Ovary (tissue), 9 donors: Measurements from ENCODE around the gene CEP112. TPM values are rescaled to one million over a fixed set of nuclear protein-coding genes. Genes with fewer than 3 reads are reported as not detected.
A peak's percentile ranks its signal among the peaks of the same experiment; 100 is the strongest.

Experiments used
- DNase-seq, 5 donors: peaks; one replicate each; pipeline ENCODE4 v3.0.0-alpha.2; 2019 to 2020
- H3K27ac ChIP-seq, 2 donors: fragments of 200-600 bp; one replicate each; pipeline versions ENCODE4 v1.5.1 to v1.8.0; 2019 to 2022
- H3K27me3 ChIP-seq: fragments of 200-600 bp; one replicate; pipeline ENCODE4 v1.8.0; 2022
- H3K36me3 ChIP-seq: fragments of 200-600 bp; sonication (generic); one replicate; pipeline ENCODE4 v1.5.1; 2019
- H3K4me1 ChIP-seq: one replicate; pipeline ENCODE4 v1.8.1; 2013; ENCODE audit warnings: mild to moderate bottlenecking, moderate library complexity; ENCODE audit not compliant: insufficient read depth
- H3K4me3 ChIP-seq: fragments of 200-600 bp; sonication (generic); one replicate; pipeline ENCODE4 v1.5.1; 2017
- H3K9me3 ChIP-seq, 2 donors: fragments of 200-600 bp in 1 of 2; sonication (generic) in 1 of 2; one replicate each; pipeline versions ENCODE4 v1.5.1 to v1.8.1; 2013 to 2019; ENCODE audit warnings: mild to moderate bottlenecking in 1 of 2, moderate library complexity in 1 of 2
- EP300 ChIP-seq: sonication (generic); formaldehyde crosslinking; IDR thresholded peaks from one replicate; pipeline ENCODE4 v1.6.1; 2017; ENCODE audit warnings: antibody characterized with exemption
- POLR2A ChIP-seq: fragments of 450-650 bp; IDR thresholded peaks from one replicate; pipeline ENCODE4 v1.6.1; 2017; ENCODE audit warnings: antibody characterized with exemption, mild to moderate bottlenecking, moderate library complexity
- WGBS, 3 donors: extraction: QIAGEN DNeasy Blood & Tissue Kit in 1 of 3; methylation state at CpG; one replicate each; pipeline versions ENCODE4 v1.1.5 to v1.1.7; 2013 to 2017; 5-methylcytosine and 5-hydroxymethylcytosine counted together
- intact Hi-C, 4 donors: fragments of 100-400 bp; cut with DNase I; formaldehyde crosslinking; loops; one replicate each; pipeline versions ENCODE4 v1.11.0 to v1.15.1; 2022 to 2023
- polyA plus RNA-seq, 2 donors: library from polyadenylated mRNA; stranded (reverse); fragments of 200-250 nt in 1 of 2; fragments of 350-450 nt in 1 of 2; fragmentation: Illumina TruSeq in 1 of 2; extraction: RNeasy Lipid Tissue Mini Kit (QIAGEN cat#74804) in 1 of 2; gene quantifications; one replicate each; pipeline ENCODE4 v1.2.3, GENCODE V29; 2013 to 2014
- total RNA-seq, 7 donors: library from RNA; depleted of rRNA in 2 of 7; stranded (reverse); fragments of >200 nt in 2 of 7; fragmentation: NEBNext Ultra II Directional in 3 of 7; extraction: Animal tissue kit (Norgen Biotek cat#: 25700) in 3 of 7; gene quantifications; one replicate each; pipeline versions ENCODE4 v1.1.0 to v1.2.4, GENCODE V29; 2016 to 2023
- TF ChIP-seq, protein P1 (sequence below), 3 donors: fragments of 450-650 bp in 2 of 3; fragments of 200-600 bp in 1 of 3; IDR thresholded peaks; one replicate each; pipeline versions ENCODE4 v1.5.1 to v1.8.0; 2016 to 2022; ENCODE audit warnings: antibody characterized with exemption in 3 of 3, mild to moderate bottlenecking in 1 of 3
- donor health status: DM: no; HTN: no; CAD: no; lungs with moderate emphysema.
- donor health status: DM: no; HTN: no; CAD: no.
- donor health status: Bipolar disorder and iron deficiency.
- donor health status: DM: yes; HTN: yes; CAD: no.
- donor health status: DM: no; HTN: no; CAD: no.
- donor health status: DM: yes; HTN: yes; CAD: no.

The CEP112 gene
- total and polyA plus RNA-seq, 9 donors: 9.3 to 25.5 (median 16.9) TPM

DNA sequence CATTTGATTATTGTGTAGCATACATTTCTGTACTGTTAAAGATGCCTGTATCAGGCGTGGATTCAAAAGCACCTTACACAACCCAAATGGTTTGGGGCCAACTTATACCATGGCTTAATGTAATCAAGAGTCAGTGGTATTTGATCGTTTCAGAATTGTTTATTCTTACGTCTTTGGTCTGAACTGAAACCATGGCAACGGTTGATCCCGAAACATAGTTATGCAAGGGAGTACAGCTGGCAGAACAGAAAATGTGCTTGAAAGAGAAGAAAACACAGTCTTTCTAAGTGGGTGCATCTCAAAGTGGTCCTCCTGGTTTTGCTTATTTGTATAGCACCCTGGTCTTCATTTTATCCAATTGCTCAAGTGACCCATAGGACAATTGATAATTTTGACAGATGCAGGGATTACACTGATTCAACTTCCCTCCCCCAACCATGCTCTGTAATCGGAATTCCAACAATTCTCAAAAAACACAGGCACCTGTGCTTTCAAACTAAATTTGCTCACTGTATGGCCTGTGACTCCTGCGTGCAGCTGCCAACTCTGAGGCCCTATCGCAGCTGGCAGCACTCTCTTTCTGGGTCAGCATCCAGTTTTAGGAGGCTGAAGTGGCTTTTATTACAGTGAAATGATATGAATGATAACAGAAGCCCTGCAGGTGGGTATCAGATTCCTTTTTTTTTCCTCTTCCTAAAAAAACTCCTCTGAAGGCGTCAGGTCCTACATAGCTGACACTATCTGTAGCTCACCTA lies 553.5 kb downstream of the CEP112 start:
- H3K36me3 ChIP-seq: no peaks in the 10 kb centered on the region
- DNase-seq: peak in 1 of 5 donors; percentile 38
- no peaks in the 10 kb centered on the region for H3K9me3 ChIP-seq
- H3K4me3 ChIP-seq: no peak overlapping the region
- H3K27me3 ChIP-seq: no peaks in the 10 kb centered on the region
- intact Hi-C loops: no loop called here
- WGBS, 3 donors: 31 to 53% (median 43%) methylated on average over 9 of the region's 9 CpGs
- H3K4me1 ChIP-seq: no peaks in the 10 kb centered on the region
- TF ChIP-seq EP300: no peak
- TF ChIP-seq, protein P1, sequence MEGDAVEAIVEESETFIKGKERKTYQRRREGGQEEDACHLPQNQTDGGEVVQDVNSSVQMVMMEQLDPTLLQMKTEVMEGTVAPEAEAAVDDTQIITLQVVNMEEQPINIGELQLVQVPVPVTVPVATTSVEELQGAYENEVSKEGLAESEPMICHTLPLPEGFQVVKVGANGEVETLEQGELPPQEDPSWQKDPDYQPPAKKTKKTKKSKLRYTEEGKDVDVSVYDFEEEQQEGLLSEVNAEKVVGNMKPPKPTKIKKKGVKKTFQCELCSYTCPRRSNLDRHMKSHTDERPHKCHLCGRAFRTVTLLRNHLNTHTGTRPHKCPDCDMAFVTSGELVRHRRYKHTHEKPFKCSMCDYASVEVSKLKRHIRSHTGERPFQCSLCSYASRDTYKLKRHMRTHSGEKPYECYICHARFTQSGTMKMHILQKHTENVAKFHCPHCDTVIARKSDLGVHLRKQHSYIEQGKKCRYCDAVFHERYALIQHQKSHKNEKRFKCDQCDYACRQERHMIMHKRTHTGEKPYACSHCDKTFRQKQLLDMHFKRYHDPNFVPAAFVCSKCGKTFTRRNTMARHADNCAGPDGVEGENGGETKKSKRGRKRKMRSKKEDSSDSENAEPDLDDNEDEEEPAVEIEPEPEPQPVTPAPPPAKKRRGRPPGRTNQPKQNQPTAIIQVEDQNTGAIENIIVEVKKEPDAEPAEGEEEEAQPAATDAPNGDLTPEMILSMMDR (IDR thresholded peaks at IDR 0.05): no peak
- no peak for TF ChIP-seq POLR2A
- no peak overlapping the region for H3K27ac ChIP-seq

DNA sequence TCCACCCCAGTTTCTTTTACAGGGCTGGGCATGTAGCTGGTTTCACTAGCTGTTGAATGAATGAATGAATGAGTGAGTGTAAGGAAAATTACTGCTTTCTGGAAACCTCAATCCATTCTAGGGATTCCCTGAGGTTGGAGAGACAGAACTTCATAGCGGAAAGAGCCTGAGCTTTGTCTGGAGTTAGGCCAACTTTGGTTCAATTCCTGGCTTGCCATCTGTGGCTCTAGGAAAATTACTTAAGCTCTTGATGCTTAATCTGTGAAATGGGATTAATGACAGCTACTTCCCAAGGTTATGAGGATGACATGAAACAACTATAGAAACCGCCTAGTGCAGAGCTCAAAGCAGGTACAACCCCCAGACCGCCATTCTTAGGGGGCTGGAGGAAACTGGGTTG lies 554.1 kb downstream of the CEP112 start:
- Histone ChIP-seq H3K36me3 (no peaks in the 10 kb centered on the region), H3K9me3 (no peaks in the 10 kb centered on the region), H3K4me1 (no peaks in the 10 kb centered on the region), H3K27me3 (no peaks in the 10 kb centered on the region), H3K27ac (no peak overlapping the region), H3K4me3 (no peak overlapping the region)
- intact Hi-C loops: no loop called here
- WGBS, 3 donors: 95 to 96% (median 95%) methylated on average over 3 of the region's 3 CpGs
- TF ChIP-seq EP300 (no peak), POLR2A (no peak)
- TF ChIP-seq, protein P1 (IDR thresholded peaks at IDR 0.05): no peak
- no peak for DNase-seq

DNA sequence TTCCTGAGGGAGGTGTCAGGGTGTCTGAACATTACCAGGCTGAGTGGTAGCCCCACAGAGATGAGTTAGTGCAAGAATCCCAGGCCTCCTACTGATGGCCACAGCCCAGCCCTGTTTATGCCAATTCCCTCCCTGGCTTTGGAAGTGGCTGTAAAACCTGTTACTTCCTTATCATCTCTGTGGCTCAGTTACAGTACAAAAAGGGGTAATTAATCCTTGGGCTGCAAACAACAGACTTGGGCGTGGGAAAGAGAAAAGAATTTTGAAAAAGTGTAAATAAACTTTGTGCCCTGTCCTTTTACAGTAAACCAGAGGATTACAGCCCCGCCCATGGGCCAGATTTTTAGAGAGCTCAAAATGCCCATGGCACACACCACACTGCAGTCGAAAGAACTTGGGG lies 557.4 kb downstream of the CEP112 start:
- H3K36me3 ChIP-seq: no peaks in the 10 kb centered on the region
- H3K27me3 ChIP-seq: no peaks in the 10 kb centered on the region
- WGBS, 3 donors: 67 to 77% (median 75%) methylated on average over 3 of the region's 3 CpGs
- intact Hi-C loops: no loop called here
- no peak for TF ChIP-seq EP300
- TF ChIP-seq, protein P1 (IDR thresholded peaks at IDR 0.05): no peak
- no peak for TF ChIP-seq POLR2A
- H3K4me1 ChIP-seq: no peaks in the 10 kb centered on the region
- no peaks in the 10 kb centered on the region for H3K9me3 ChIP-seq
- no peak overlapping the region for H3K4me3 ChIP-seq
- DNase-seq: no peak
- no peak overlapping the region for H3K27ac ChIP-seq

DNA sequence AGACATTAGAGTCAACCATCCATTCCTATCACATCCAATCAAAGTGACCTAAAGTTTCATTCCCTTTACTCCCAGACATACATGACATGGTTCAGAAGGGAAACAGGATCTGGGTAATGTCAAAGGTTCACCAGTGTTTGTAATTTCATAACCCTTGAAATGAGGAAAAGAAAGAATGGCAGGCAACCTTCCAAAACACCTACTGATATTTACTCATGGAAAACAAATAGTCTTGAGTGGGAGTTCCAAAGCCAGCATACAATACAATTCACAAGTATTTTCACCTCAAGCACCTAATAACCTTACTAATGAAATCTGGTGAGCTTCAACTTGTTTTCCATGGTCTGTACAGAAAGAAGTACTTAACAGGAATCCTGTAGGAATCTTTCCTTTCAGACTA lies 557.9 kb downstream of the CEP112 start:
- Histone ChIP-seq H3K27ac (no peak overlapping the region), H3K9me3 (no peaks in the 10 kb centered on the region), H3K4me1 (no peaks in the 10 kb centered on the region), H3K27me3 (no peaks in the 10 kb centered on the region), H3K36me3 (no peaks in the 10 kb centered on the region), H3K4me3 (no peak overlapping the region)
- no peak for TF ChIP-seq EP300
- TF ChIP-seq POLR2A: no peak
- TF ChIP-seq, protein P1 (IDR thresholded peaks at IDR 0.05): no peak
- no peak for DNase-seq
- intact Hi-C loops: no loop called here
